Activated CD4-positive, CD25-positive, alpha-beta regulatory T cell treated with anti-CD3 and anti-CD28 coated beads, Interleukin-2, amount 50 U/mL, for 72 hours (primary cell): ENCODE results near the gene LRRC27.

Experiments used
- DNase-seq: peaks from one replicate; pipeline ENCODE4 v3.0.0; 2021

LRRC27 gene

DNA sequence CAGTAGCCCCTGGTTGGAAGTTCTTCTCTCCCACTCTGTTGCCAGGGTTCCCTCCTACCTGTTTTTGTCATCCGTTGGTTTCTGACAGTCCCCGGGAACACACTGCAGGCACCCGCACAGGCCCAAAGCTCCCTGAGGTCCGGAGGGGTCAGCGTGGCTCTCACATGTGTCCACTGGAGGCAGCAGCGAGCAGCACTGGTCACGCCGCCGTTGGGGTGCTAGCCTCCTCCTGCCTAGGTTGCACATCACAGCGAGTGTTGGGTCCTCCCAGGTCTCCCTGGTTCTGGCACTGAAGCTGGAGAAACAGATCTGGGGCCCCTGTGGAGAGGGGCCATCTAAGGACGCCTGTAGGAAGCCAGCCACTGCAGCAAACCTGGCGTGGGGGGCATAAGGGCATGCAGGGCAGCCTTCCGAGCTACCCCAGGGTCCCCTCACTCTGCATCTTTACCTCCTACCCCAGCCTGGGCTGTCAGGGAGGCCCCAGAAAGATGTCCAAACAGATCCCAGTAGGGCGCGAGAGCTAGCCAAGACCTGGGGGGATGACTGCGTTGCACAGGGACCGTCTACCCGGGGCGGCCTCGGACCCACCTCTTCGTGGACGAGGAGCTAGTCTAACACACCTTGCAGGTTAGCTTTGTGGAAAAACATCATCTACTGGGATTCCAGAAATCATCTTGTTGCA, 28.9 kb downstream of the LRRC27 start:
- DNase-seq = peak; percentile 49

DNA sequence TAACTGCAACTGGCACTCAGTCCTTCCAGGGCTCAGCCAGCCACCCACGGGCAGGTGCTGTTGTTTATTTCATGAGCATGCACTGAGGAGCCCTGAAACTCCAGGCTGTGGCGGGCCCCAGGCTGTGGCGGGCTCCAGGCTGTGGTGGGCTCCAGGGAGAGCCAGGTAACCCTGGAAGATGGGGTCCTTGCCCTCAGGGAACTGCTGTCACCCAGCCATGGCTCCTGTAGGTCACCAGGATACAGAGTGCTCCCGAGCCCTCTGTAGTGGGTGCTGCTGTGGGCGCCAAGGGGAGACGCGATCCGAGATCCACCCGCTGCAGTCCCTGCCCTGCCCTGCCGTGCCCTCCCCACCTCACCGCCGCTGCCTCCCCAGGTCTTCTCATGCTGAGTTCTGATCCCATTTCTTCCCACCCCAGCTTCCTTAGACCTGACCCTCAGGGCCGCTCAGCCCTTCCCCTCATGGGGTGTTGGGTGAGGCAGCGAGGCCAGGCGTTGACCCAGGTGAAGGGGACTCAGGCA, 29.6 kb downstream of the LRRC27 start:
- peak; percentile 25 for DNase-seq

DNA sequence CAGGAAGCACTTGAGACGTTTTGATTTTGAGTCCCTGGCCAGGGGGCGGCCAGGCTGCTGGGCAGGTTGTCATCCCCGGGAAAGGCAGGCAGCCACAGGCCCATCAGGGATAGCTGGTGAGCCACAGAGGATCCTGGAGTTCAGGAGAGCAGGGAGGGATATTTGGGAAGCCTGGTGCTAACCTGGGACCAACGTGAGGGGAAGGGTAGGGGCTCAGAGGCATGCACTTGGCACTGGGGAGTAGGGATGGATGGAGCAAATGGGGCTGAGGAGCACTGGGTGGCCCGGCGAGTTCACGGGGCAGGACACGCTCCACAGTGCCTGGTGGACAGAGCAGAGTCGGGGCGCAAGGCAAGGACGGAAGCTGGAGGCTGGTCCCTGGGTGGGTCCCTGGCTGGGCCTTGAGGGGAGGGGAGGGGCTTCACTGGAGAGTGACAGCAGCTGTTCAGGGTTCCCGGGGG, 30.2 kb downstream of the LRRC27 start:
- peak; percentile 19 for DNase-seq

DNA sequence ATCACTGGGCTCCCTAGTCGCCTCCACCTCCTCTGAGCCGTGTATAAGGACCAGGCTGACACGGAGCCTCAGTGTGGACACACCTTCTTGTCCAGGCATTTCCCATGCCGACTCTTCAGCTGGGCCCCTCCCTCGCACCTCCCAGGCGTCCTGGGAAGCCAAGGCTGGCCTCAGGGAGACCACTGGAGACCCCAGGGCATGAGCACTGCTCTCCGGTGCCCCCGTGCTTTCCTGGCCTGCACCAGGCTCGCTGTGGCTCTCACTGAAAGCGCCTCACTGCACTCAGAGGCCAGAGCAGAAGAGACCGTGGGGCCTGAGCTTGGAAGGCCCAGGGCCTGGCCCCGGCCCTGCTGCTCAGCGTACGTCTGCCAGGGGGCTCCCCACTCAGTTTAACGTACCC, 31.4 kb downstream of the LRRC27 start:
- peak; percentile 19 for DNase-seq

DNA sequence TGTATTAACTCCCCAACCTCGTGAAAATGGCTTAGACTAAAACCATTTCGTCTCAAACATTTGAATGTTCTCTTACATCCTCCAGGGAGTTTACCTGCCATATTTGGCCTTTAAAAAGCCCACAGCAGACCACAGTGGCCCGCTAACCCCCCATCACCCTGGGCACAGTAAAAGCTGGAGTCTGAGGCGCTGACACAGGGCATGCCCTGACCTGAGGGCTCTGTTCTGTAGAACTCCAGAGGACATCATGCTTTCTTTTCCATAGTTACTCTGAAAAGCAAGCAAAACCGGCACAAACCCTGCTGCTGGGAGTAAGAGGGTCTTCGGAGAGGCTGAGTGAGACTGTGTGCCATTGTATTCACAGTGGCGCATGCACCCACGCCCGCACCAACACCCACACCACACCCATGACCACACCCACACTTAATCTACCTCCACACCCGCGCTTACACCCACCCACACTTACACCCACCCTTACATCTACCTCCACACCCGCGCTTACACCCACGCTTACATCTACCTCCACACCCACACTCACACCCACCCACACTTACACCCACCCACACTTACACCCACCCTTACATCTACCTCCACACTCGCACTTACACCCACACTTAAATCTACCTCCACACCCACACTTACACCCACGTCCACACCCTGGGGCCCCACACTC, 32.1 kb downstream of the LRRC27 start:
- DNase-seq = peak; percentile 11

DNA sequence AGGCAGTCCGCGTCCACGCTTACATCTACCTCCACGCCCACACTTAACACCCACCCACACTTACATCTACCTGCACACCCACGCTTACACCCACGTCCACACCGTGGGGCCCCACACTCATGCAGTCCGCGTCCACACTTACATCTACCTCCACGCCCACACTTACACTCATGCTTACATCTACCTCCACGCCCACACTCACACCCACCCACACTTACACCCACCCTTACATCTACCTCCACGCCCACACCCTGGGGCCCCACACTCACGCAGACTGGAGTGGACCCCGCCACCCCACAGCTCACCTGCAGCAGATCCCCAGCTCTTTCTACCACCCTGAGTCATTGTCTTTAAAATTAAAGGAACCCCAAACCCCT, 32.6 kb downstream of the LRRC27 start:
- peak; percentile 42 for DNase-seq

DNA sequence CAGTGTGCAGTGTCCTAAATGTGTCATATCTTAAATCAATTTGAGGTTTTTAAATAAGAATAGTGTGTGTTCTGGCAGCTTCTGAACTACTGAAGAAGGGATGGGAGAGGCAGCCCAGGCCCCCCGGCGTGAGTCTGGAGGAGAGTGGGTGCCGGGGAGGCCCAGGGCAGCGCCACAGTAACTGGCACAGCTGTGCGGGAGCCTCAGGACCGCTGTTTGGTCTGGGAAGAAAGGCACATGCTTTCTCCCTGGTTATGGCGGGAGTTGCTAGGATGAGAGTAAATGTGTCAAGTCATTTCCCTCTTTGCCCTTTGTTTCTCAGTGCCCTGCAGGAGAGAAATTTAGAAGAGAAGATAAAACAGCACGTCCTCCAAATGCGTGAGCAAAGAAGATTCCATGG, 33.1 kb downstream of the LRRC27 start:
- peak; percentile 0 for DNase-seq

DNA sequence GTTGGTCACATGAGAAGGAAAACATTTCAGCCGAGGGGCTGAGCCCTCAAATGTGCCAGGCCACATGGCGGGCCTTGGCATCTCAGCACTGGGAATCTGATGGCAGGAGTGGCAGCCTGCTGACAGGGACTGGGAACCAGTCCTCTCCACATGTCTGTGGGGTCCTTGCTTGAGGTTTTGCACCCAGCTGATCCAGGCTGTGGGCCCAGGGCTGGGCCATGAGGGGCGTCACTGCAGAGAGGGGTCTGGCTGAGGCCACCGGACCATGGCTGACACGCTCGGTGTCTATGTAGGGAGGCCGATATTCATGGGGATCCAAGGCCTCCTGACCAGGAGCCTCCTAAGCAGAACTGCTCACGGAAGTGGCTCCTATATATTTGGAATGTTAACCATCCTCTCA, 34.0 kb downstream of the LRRC27 start:
- DNase-seq = no peak

DNA sequence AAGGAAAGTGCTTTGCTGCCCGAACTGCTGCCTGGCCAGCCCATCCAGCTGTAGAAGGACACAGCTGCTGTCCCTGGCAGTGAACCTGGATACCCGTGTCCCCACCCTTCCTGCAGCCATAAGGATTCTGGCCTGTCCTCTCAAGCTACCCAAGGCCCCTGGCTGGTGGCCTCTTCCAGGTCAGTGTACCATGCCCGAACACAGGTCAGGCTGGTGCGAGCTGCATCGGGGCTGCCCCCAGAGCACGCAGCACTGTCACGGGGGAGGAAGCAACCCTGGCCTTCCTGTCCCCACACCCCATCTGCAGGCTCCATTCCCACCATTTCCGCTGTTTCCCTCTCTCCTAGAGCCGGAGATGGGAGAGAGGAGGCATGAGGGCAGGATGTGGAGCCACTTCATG, 34.5 kb downstream of the LRRC27 start:
- no peak for DNase-seq

DNA sequence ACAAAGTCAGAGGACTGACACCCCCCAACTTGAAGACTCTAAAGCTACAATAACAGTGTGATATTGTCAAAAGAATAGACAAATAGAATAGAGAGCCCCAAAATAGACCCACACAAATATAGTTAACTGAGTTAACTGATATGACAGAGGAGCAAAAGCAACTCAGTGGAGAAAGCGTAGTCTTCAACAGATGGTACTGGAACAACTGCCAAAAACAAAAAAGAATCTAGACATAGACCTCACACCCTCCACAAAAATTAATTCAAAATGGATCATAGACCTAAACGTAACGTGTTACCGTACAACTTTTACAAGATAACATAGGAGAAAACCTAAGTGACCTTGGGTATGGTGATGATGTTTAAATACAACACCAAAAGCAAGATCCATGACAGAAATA, 36.4 kb downstream of the LRRC27 start:
- DNase-seq = no peak

DNA sequence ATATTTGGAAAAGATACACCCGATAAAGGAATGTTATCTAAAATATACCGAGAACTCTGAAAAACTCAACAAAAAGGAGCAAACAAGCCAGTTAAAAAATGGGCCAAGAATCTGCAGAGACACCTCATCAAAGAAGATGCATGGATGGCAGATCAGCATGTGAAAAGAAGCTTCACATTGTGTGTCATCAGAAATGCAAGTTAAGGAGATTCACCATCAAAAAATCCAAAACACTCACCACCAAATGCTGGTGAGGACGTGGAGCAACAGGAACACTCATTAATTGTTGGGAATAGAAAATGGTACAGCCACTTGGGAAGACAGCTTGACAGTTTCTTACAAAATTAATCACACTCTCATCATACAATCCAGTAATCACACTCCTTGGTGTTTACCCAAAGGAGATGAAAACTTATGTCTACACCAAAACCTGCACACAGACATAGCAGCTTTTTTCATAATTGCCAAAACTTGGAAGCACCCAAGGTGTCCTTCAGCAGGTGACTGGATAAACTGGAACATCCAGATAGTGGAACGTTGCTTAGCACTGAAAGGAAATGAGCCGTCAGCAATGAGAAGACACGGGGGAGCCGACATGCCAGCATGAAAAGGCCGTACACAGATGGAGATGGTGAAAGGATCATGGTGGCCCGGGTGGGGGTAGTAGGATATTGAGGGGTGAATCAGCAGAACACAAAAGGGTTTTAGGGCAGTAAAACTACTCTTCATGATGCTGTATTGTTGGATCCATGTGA, 37.1 kb downstream of the LRRC27 start:
- DNase-seq = peak; percentile 7

DNA sequence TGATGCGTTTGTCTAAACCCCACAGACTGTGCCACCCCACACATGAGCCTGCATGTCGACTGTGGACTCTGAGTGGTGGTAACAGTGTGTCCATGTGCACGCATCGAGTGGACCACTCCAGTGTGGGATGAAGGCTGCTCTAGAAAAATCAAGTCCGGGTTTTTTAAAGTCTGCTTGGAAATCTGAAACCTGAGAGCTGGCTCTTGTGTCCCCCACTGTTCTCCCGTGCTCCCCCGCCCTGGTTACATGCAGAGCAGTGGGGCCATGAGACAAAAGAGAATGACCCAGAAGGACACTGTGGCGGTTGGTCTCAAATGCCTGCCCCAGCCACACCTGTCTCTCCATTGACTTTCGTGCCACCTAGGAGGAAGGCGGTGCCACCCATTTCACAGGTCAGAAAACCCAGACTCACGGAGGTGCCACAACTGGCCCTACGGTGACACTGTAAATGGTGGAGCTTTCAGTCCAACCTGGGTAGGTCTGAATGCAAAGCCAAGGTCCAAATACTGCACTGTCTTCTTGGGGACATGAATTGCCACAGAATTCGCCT, 37.7 kb downstream of the LRRC27 start:
- peak; percentile 11 for DNase-seq

DNA sequence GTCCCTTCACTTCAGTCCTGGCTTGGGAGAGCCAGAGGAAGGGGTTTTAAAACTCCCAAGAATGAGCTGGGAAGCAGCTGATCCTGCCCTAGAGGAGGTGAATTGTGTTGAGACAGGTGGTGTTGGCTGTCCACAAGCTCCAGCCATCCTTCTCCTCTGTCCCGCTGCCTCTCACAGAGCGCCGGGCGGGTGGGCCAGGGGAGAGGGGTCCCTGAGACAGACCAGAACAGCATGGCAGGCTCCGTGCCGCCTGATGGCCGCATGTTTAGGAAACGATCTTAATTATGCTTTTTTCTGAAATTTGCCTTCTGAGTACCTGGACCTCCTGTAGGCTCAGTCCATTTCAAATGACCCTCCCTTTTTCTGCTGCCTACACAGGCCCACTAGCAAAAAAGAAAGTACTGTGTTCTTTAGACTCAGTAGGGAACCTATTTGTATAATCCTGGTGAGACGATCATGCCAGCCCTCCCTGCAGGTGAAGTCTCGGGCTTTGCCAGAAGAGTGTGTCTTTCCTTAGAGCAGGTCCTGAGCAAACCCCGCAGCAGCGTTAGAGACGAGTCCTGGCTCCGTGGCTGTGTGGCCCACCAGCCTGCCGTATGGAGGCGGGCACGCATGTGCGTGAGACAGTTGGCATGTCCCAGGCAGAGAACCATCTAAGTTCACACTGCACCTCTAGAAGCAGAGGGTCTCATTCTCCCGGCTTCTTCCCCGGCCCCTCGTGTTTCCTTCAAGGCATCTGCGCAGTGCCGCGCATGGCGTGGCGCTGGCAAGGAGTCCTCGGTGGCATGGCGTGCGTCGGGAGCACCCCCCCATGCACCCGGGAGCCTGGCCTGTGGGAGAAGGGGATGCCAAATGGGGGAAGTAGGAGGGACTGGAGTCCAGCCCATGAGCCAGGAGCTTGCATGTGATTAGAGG, 38.7 kb downstream of the LRRC27 start:
- no peak for DNase-seq

DNA sequence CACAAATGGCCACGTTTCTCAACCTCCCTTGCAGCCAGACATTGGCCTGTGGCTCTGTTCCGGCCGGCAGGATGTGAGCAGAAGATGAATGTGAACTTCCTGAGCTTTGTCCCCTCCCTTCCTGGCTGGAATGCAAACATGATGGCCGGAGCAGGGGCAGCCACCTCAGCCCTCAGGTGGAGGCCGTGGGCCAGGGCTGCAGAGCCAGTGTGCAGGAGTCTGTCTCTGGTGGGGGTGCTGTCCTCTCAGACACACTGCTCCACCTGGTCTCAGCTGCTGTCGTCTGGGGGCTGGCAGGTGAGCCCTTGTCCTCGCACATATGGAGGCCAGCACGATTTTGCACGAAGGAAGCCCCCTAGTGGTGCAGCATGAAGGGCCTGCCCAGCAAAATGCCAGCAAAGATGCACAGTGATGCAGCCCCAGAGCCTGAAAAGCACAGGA, 39.7 kb downstream of the LRRC27 start:
- no peak for DNase-seq

DNA sequence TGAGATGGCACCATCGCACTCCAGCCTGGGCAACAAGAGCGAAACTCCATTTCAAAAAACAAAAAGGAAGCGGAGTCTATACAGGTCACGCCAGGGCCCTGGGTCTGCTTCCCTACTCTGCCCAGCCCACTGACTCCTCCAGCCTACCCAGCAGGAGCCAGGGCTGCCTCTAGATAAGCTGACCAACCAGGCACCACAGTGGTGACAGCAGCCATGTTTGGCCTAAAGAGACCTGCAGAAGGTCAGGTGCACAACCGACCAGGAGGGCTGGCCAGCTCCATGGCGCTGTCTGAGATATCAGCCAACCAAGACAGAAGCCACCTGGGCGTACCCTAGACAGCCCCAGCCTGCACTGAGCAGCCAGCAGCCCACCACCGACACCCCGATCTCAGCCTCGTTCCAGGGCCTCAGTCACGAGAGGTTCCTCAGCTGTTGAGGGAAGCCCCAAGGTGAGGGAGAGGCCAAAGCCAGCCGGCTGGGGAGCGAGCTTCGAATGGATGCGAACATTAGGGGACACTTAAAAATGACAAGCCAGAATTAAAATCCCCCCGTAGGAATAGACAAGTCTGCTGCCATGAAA, 40.6 kb downstream of the LRRC27 start:
- peak; percentile 9 for DNase-seq

DNA sequence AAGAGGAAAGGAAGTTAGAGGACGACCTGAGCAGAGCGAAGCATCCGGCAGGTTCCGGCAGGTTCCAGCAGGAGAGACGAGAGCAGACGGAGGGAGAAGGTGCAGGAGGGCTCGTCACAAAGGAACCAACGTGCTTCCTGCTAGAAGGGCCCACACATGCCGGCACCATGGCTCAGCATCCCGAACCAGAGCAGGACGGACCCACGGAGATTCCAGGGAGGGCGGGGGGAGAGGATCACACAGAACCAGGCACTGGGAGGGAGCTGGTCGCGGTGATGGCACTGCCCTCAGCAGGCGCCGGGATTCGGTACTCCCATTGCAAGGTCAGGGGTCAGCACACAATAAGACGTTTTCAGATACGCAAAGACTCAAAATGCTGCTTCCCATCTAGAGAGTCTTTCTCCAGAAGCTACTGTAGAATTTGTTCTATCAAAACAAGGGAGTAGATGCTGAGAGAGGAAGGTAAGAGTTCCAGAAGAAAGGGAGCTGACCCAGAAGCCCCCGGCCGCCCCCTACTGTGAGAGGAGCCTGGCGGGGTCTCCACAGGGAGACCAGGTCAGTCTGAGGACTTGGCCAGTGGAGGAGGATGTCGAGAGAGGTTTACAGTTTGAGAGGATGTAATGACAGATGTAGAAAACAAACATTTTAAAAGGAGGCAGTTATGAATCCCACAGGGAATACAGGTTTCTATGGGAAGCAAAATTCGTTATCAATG, 41.4 kb downstream of the LRRC27 start:
- peak; percentile 16 for DNase-seq

DNA sequence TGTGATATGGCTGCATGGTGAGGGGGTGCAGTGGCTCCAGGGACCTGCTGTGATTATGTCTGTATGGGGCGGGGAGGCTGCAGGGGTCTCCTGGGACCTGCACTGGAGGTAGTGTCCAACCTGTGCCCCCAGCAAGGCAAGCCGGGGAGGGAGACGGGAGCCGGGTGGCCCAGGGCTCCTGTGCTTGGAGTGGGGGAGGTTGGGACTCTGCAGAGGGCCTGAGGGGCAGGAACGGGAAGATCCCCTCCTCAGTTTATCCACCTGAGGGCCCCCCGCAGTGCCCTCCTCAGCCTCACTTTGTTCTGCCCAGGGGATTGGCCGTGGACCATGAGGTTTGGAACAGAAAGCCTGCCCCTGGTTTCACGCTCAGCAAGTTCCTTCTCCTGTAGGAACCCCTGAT, 42.2 kb downstream of the LRRC27 start:
- DNase-seq = peak; percentile 5

DNA sequence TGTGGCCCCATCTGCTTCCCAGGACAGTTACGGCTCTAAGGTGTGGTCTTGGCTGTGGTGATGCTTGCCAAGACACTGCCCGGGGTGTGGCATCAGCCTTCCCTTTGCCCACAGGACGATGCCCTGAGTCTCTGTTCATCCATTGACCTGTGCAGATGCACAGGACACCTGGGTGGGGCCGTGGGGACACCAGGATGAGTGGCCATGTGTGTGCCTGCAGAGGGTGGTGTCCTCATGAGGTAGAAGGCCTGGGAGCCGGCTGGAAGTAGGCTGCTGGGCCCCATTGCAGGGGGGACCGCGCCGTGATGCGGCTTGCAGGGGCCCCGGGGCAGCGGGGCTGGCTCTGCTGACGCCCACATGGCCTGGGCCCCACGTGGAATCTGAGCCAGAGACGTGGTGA, 42.6 kb downstream of the LRRC27 start:
- DNase-seq = peak; percentile 19

DNA sequence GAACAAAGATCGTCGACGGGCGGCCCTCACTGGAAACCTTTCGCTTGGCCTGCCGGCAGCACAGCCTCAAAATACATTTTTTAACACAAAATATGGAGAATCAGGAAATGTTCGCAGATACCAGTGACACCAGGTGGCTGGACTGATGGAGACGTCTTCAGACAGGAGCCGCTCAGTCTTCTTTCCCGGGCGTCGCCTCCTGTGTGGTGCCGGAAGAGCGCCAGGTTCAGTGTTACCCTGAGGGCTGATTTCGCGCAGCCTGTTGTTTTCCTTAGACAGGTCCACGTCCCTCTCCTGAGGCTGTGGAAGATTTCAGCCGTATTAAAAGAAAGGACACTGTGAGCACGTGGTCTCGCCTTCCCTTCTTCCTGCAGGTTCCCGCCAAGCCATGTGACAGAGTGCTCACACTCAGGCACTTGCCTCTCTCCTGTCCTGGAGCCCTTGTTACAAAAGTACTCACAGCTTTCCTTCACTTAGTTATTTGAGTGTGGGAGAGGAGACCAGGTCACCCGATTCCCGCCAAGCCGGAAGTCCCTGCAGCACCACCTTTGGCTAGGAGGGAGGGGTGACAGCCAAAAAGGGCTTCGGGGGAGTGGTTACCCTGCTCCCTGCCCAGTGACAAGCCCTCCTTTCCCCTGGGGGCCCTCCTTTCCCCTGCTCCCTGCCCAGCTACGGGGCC, 43.3 kb downstream of the LRRC27 start:
- peak; percentile 21 for DNase-seq

DNA sequence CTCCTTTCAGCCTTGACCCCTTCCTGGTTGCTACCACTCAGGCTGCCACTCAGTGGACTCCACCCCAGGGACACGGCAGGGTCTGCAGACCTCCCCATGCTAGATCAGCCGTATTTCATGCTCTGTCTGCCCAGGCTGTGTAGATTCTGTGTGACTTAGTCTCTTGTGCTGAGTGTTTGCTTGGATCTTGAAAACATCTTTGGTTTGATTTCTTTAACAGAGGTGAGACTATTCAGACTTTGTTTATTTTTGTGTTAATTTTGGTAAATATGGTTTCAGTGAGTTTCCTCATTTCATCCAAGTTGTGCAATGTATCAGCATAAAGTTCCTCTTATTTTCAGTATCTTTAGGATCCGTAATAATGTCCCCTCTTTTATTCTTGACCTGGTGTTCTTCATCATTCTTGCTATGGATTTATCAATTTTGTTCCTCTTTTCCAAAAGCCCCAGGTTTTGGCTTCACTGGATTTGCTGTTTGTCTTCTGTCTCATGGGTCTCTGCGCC, 43.9 kb downstream of the LRRC27 start:
- no peak for DNase-seq
